ENCODE data around the gene MS4A6A. TPM values are rescaled to one million over a fixed set of nuclear protein-coding genes. Genes with fewer than 3 reads are reported as not detected.

MS4A6A gene
- total and polyA plus RNA-seq, 9 of the 15 experiments (the other 6 are each of a cell fraction or from before 2014, with no cell fraction given): 0.57 to 9.5 (median 4.2) TPM

GRCh38 chr11:60130496-60130895 lies 52.4 kb downstream of the MS4A6A start (continued):
- TF ChIP-seq CEBPZ (IDR thresholded peaks at IDR 0.05; ENCODE audit: borderline replicate concordance, low read depth, low read length) (no peak), ARID3A (IDR thresholded peaks at IDR 0.05; ENCODE audit: borderline replicate concordance, low read depth, low read length) (0 out of 2 replicates have a peak, but pooled peaks have one; percentile 47), HNRNPL (IDR thresholded peaks at IDR 0.05; ENCODE audit: low read depth, low read length) (no peak), POLR3G (IDR thresholded peaks at IDR 0.05; ENCODE audit: extremely low read depth, insufficient read length, insufficient replicate concordance) (no peak), POLR2A (conservative IDR thresholded peaks at IDR 0.05) (no peak), TCF15 (CRISPR knock-in tag; IDR thresholded peaks at IDR 0.05) (no peak; the same call in 1 of the 2 replicates), WHSC1 (IDR thresholded peaks at IDR 0.05; ENCODE audit: low read length) (no peak), POLR2AphosphoS5 (IDR thresholded peaks at IDR 0.05; ENCODE audit: control insufficient read depth, insufficient read depth, low read depth, low read length) (no peak), TAF7 (tag; IDR thresholded peaks at IDR 0.05) (no peak), ZHX1 (conservative IDR thresholded peaks at IDR 0.05; ENCODE audit: low read length) (no peak), MCM7 (IDR thresholded peaks at IDR 0.05) (no peak), FOXP1 (CRISPR knock-in tag; IDR thresholded peaks at IDR 0.05) (no peak), CHAMP1 (IDR thresholded peaks at IDR 0.05) (peak; percentile 53; the same call in 1 of the 2 replicates), CTCF (IDR thresholded peaks at IDR 0.05 in 2 of 3, conservative IDR thresholded peaks at IDR 0.05 in 1 of 3; ENCODE audit: insufficient read depth in 2 of 3, low read depth in 1 of 3, low read length in 3 of 3) (peak; percentile 67 to 76 (median 69)), ETV5 (CRISPR knock-in tag; IDR thresholded peaks at IDR 0.05; ENCODE audit: low read depth) (0 out of 2 replicates have a peak, but pooled peaks have one; percentile 25)

Measured in K562 (cell line).